ENCODE results near the gene SASH1.
"Not testable (repeated sequence)": the region's sequence is repeated elsewhere in the genome, so short reads cannot be mapped to it uniquely, and the experiment has no call there.

Gene SASH1

DNA sequence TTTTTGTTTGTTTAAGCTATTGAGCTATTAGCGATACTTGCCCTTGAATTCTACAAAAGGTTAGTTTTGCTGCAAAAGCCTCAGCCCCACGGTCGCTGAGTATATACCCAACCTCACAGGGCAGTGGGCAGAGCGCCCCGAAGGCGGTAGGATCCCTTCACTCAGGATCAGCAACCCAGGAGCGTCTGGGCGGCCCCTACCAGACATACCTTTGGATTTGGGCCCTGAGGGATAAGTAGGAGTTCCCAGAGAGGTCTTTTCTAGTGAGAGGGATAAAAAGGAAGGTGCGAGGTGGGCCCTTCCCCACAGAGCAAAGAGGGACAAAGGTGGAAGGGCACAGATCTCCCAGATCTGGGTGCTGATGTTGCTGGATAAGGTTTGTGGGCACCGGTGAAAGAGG, 6.1 kb downstream of the SASH1 start:
- FAIRE-seq (no peak), DNase-seq (ENCODE audit: insufficient read length, low spot score) (no peak)
- TF ChIP-seq CTCF (IDR thresholded peaks at IDR 0.05; ENCODE audit: insufficient read depth, missing control alignments) = no peak

DNA sequence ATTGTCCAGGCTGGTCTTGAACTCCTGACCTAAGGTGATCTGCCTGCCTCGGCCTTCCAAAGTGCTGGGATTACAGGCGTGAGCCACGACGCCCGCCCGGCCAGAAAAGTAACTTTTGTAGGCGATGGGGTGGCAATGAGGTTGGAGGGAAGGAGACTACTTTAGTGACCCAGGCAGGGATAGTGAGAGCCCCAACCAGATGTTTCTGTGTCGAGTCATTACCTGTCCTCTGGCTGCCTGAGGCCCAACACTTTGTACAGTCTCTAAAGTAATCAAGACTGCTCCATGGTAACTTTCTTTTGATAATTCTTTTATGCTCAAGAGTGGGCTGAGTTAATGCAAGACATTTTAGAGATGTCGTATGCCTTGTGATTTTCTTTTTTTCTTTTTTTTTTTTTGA, 6.8 kb downstream of the SASH1 start:
- DNase-seq (ENCODE audit: insufficient read length, low spot score) = no peak
- no peak for TF ChIP-seq CTCF (IDR thresholded peaks at IDR 0.05; ENCODE audit: insufficient read depth, missing control alignments)
- FAIRE-seq = no peak

- FAIRE-seq (no peak), DNase-seq (ENCODE audit: insufficient read length, low spot score) (no peak)
- no peak for TF ChIP-seq CTCF (IDR thresholded peaks at IDR 0.05; ENCODE audit: insufficient read depth, missing control alignments)
Observed at GRCh38 chr6:148351309-148351708, 8.7 kb downstream of the SASH1 start.

DNA sequence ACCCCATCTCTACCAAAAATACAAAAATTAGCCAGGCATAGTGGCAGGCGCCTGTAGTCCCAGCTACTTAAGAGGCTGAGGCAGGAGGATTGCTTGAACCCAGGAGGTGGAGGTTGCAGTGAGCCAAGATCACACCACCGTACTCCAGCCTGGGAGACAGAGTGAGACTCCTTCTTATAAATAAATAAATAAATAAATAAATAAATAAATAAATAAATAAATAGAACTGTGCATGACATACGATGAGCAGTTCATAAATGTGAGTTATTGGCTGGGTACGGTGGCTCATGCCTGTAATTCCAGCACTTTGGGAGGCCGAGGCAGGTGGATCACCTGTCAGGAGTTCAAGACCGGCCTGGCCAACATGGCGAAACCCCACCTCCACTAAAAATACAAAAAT, 9.8 kb downstream of the SASH1 start:
- DNase-seq (ENCODE audit: insufficient read length, low spot score); FAIRE-seq: not testable (repeated sequence)

DNA sequence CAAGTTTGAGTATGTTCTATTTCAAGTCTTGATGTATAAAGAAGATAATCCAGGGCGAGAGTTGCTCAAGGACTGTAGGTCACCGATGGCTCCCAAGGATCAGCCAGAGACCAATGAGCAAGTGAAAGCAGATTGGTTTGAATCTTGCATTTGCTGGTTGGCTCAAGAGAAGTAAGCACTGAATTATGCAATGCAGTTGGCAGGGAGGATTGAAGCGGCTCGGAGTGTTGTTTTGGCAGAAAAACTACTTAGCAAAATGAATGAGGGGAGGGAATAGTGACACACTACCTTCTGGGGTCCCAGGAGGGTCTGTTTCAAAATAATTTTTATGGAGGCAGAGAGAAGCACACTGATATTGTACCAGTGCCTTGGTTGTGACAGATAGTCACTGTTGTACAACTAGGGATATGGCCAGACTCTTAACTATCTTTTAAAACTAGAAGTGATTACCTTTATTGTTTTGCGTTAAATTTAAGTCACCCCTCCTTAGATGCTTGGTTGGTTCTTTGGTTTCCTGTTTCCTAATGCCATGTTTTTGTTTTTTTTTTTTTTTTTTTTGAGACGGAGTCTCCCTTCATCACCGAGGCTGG, 15.7 kb downstream of the SASH1 start:
- FAIRE-seq (no peak), DNase-seq (ENCODE audit: insufficient read length, low spot score) (no peak)
- no peak for TF ChIP-seq CTCF (IDR thresholded peaks at IDR 0.05; ENCODE audit: insufficient read depth, missing control alignments)

GRCh38 chr6:148359228-148359627, 16.6 kb downstream of the SASH1 start:
- DNase-seq (ENCODE audit: insufficient read length, low spot score) (no peak), FAIRE-seq (no peak)
- TF ChIP-seq CTCF (IDR thresholded peaks at IDR 0.05; ENCODE audit: insufficient read depth, missing control alignments) = no peak

- FAIRE-seq = no peak
- no peak for DNase-seq (ENCODE audit: insufficient read length, low spot score)
Observed at GRCh38 chr6:148364056-148364824, 21.6 kb downstream of the SASH1 start.

More at GRCh38 chr6:148364056-148364824, 21.6 kb downstream of the SASH1 start:
- no peak for TF ChIP-seq CTCF (IDR thresholded peaks at IDR 0.05; ENCODE audit: insufficient read depth, missing control alignments)
